Liver (tissue), 9 donors: Measurements from ENCODE around the gene TMEM178B. TPM values are rescaled to one million over a fixed set of nuclear protein-coding genes. Genes with fewer than 3 reads are reported as not detected.

Experiments
- DNase-seq: peaks from one replicate; pipeline ENCODE4 v3.0.0-alpha.2; 2017; ENCODE audit warnings: low spot score
- H3K27ac ChIP-seq, 2 donors: one replicate each; pipeline ENCODE4 v1.7.0; 2013; ENCODE audit warnings: inconsistent platforms in 2 of 2, low read length in 2 of 2, control low read depth in 1 of 2, low read depth in 1 of 2, mild to moderate bottlenecking in 1 of 2
- H3K27me3 ChIP-seq, 4 donors: one replicate each; pipeline versions ENCODE4 v1.6.1 to v1.7.0; 2013; ENCODE audit warnings: low read length in 3 of 4, inconsistent platforms in 1 of 4, mild to moderate bottlenecking in 1 of 4, moderate library complexity in 1 of 4; ENCODE audit not compliant: control insufficient read depth in 4 of 4, insufficient read depth in 4 of 4
- H3K36me3 ChIP-seq, 4 donors: one replicate each; pipeline versions ENCODE4 v1.6.1 to v1.7.0; 2013; ENCODE audit warnings: low read length in 3 of 4, mild to moderate bottlenecking in 3 of 4, low read depth in 1 of 4, moderate library complexity in 1 of 4; ENCODE audit not compliant: control insufficient read depth in 4 of 4, insufficient read depth in 3 of 4
- H3K4me1 ChIP-seq, 4 donors: one replicate each; pipeline versions ENCODE4 v1.6.1 to v1.7.0; 2013; ENCODE audit warnings: low read length in 3 of 4, mild to moderate bottlenecking in 3 of 4, moderate library complexity in 1 of 4; ENCODE audit not compliant: control insufficient read depth in 4 of 4, insufficient read depth in 4 of 4
- H3K4me3 ChIP-seq, 3 donors: one replicate each; pipeline versions ENCODE4 v1.6.1 to v1.7.0; 2013; ENCODE audit warnings: low read length in 3 of 3, control low read depth in 1 of 3, low read depth in 1 of 3, mild to moderate bottlenecking in 1 of 3
- H3K9ac ChIP-seq, 2 donors: one replicate each; pipeline ENCODE4 v1.7.0; 2013; ENCODE audit warnings: low read length in 2 of 2, mild to moderate bottlenecking in 2 of 2, moderate library complexity in 2 of 2, control low read depth in 1 of 2, low read depth in 1 of 2
- H3K9me3 ChIP-seq, 4 donors: one replicate each; pipeline versions ENCODE4 v1.6.1 to v1.7.0; 2013; ENCODE audit warnings: low read length in 3 of 4; ENCODE audit not compliant: control insufficient read depth in 4 of 4
- EGR1 ChIP-seq, 2 donors: IDR thresholded peaks; 2 replicates each; pipeline ENCODE4 v1.6.1; 2016 to 2018; ENCODE audit warnings: antibody characterized with exemption in 2 of 2, low read depth in 2 of 2
- GABPA ChIP-seq, 2 donors: IDR thresholded peaks in 1 of 2; conservative IDR thresholded peaks in 1 of 2; 2 replicates each; pipeline ENCODE4 v1.6.1; 2016; ENCODE audit warnings: antibody characterized with exemption in 2 of 2, mild to moderate bottlenecking in 1 of 2, moderate library complexity in 1 of 2
- HNF4A ChIP-seq, 2 donors: conservative IDR thresholded peaks; 2 replicates each; pipeline ENCODE4 v1.6.1; 2016; ENCODE audit warnings: antibody characterized with exemption in 2 of 2, mild to moderate bottlenecking in 2 of 2
- JUND ChIP-seq, 2 donors: IDR thresholded peaks; 2 replicates each; pipeline ENCODE4 v1.6.1; 2016; ENCODE audit warnings: antibody characterized with exemption in 2 of 2
- RAD21 ChIP-seq, 2 donors: IDR thresholded peaks; 2 replicates each; pipeline ENCODE4 v1.6.1; 2016; ENCODE audit warnings: antibody characterized with exemption in 2 of 2, mild to moderate bottlenecking in 2 of 2
- WGBS: extraction: QIAGEN DNeasy Blood & Tissue Kit; methylation state at CpG from one replicate; pipeline ENCODE4 v1.1.7; 2013; 5-methylcytosine and 5-hydroxymethylcytosine counted together
- polyA plus RNA-seq, 2 donors: library from polyadenylated mRNA; stranded (reverse) in 1 of 2; unstranded in 1 of 2; fragments of 200-250 nt in 1 of 2; fragments of >200 nt in 1 of 2; fragmentation: Nextera tagmentation in 1 of 2; extraction: Ambion mirVana in 1 of 2; gene quantifications; one replicate each; pipeline versions ENCODE4 v1.2.1 to v1.2.3, GENCODE V29; 2013 to 2015
- total RNA-seq, 2 donors: library from RNA; depleted of rRNA; stranded (reverse); fragments of >200 nt; gene quantifications; one replicate each; pipeline ENCODE4 v1.2.3, GENCODE V29; 2014
- TF ChIP-seq, protein P1 (sequence below): IDR thresholded peaks from 2 replicates; pipeline ENCODE4 v1.6.1; 2016; ENCODE audit warnings: antibody characterized with exemption
- TF ChIP-seq, protein P2 (sequence below): IDR thresholded peaks from 2 replicates; pipeline ENCODE4 v1.6.1; 2016; ENCODE audit warnings: antibody characterized with exemption, mild to moderate bottlenecking
- TF ChIP-seq, protein P3 (sequence below): IDR thresholded peaks from 2 replicates; pipeline ENCODE4 v1.6.1; 2016; ENCODE audit warnings: antibody characterized with exemption
- TF ChIP-seq, protein P4 (sequence below): IDR thresholded peaks from 2 replicates; pipeline ENCODE4 v1.6.1; 2016; ENCODE audit warnings: antibody characterized with exemption
- donor health status: healthy.
- donor health status: healthy.
- donor health status: healthy.
- donor health status: healthy.
- donor health status: healthy.

TMEM178B gene
- total and polyA plus RNA-seq, 4 donors = under 0.01 to 0.02 (median under 0.01) TPM; not detected in 1

DNA sequence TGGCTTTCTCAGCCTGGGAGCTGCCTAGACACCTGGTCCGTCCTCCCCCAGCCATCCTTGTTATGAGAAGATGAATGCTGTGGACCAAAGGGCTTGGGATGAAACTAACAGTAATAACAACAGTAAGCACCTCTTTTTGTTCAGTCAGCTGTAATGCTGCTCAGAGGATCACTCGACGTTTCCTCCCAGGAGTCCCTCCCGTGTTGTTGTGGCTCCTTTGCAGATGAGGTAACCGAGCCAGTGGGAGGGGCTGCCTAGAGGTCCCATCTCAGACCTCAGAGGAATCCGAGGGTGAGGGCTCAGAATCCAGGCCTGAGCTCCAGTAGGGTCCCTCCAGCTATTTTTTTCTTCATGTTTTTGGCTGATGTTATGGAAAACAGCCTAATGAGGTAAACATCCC is 145.1 kb downstream of the TMEM178B start:
- Histone ChIP-seq H3K27me3 (no peaks in the 10 kb centered on the region), H3K4me1 (no peaks in the 10 kb centered on the region), H3K27ac (no peak overlapping the region), H3K9ac (no peak overlapping the region), H3K36me3 (no peaks in the 10 kb centered on the region), H3K9me3 (no peaks in the 10 kb centered on the region), H3K4me3 (no peak overlapping the region)
- no peak for TF ChIP-seq GABPA (IDR thresholded peaks at IDR 0.05 in 1 of 2, conservative IDR thresholded peaks at IDR 0.05 in 1 of 2)
- TF ChIP-seq, protein P1, sequence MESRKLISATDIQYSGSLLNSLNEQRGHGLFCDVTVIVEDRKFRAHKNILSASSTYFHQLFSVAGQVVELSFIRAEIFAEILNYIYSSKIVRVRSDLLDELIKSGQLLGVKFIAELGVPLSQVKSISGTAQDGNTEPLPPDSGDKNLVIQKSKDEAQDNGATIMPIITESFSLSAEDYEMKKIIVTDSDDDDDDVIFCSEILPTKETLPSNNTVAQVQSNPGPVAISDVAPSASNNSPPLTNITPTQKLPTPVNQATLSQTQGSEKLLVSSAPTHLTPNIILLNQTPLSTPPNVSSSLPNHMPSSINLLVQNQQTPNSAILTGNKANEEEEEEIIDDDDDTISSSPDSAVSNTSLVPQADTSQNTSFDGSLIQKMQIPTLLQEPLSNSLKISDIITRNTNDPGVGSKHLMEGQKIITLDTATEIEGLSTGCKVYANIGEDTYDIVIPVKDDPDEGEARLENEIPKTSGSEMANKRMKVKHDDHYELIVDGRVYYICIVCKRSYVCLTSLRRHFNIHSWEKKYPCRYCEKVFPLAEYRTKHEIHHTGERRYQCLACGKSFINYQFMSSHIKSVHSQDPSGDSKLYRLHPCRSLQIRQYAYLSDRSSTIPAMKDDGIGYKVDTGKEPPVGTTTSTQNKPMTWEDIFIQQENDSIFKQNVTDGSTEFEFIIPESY = no peak
- TF ChIP-seq, protein P2, sequence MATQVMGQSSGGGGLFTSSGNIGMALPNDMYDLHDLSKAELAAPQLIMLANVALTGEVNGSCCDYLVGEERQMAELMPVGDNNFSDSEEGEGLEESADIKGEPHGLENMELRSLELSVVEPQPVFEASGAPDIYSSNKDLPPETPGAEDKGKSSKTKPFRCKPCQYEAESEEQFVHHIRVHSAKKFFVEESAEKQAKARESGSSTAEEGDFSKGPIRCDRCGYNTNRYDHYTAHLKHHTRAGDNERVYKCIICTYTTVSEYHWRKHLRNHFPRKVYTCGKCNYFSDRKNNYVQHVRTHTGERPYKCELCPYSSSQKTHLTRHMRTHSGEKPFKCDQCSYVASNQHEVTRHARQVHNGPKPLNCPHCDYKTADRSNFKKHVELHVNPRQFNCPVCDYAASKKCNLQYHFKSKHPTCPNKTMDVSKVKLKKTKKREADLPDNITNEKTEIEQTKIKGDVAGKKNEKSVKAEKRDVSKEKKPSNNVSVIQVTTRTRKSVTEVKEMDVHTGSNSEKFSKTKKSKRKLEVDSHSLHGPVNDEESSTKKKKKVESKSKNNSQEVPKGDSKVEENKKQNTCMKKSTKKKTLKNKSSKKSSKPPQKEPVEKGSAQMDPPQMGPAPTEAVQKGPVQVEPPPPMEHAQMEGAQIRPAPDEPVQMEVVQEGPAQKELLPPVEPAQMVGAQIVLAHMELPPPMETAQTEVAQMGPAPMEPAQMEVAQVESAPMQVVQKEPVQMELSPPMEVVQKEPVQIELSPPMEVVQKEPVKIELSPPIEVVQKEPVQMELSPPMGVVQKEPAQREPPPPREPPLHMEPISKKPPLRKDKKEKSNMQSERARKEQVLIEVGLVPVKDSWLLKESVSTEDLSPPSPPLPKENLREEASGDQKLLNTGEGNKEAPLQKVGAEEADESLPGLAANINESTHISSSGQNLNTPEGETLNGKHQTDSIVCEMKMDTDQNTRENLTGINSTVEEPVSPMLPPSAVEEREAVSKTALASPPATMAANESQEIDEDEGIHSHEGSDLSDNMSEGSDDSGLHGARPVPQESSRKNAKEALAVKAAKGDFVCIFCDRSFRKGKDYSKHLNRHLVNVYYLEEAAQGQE = no peak
- TF ChIP-seq, protein P3, sequence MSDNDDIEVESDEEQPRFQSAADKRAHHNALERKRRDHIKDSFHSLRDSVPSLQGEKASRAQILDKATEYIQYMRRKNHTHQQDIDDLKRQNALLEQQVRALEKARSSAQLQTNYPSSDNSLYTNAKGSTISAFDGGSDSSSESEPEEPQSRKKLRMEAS = no peak
- TF ChIP-seq EGR1 (IDR thresholded peaks at IDR 0.05; ENCODE audit: low read depth in 2 of 2) = no peak
- TF ChIP-seq, protein P4, sequence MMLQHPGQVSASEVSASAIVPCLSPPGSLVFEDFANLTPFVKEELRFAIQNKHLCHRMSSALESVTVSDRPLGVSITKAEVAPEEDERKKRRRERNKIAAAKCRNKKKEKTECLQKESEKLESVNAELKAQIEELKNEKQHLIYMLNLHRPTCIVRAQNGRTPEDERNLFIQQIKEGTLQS = no peak
- no peak for DNase-seq
- WGBS = 65% methylated on average over 6 of the region's 6 CpGs

DNA sequence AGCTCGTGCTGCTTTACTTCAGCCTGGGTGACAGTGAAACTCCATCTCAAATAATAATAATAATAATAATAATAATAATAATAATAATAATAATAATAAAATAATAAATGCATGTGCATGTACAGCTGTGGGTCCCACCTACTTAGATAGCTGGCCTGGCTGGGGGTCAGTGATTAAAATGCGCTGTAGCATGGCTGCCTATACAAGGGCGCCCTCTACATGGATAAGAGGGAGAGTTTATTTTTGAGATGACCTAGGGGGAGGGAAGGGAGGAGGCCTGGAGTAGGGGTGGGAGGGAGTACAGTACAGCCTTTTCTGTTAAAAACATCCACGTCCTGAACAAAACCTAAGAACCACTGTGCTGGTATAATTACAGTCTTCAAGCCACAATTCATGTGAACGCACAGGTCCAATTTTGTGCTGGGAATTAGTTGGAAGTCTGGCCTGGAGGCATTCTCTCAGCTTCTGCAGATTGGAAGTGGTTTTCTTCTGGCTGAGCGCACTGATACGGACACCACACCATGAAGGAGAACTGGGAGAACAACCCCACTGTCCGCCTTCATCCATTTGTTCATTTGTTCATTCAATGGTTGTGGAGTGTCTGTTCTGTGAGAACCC is 146.5 kb downstream of the TMEM178B start:
- Histone ChIP-seq H3K4me1 (no peaks in the 10 kb centered on the region), H3K36me3 (no peaks in the 10 kb centered on the region), H3K9me3 (no peaks in the 10 kb centered on the region), H3K9ac (no peak overlapping the region), H3K27me3 (no peaks in the 10 kb centered on the region), H3K4me3 (no peak overlapping the region), H3K27ac (no peak overlapping the region)
- no peak for DNase-seq
- 71% methylated on average over 8 of the region's 8 CpGs for WGBS
- TF ChIP-seq RAD21 (IDR thresholded peaks at IDR 0.05) (peak in 1 of 2 donors; percentile 40), HNF4A (conservative IDR thresholded peaks at IDR 0.05) (no peak)

DNA sequence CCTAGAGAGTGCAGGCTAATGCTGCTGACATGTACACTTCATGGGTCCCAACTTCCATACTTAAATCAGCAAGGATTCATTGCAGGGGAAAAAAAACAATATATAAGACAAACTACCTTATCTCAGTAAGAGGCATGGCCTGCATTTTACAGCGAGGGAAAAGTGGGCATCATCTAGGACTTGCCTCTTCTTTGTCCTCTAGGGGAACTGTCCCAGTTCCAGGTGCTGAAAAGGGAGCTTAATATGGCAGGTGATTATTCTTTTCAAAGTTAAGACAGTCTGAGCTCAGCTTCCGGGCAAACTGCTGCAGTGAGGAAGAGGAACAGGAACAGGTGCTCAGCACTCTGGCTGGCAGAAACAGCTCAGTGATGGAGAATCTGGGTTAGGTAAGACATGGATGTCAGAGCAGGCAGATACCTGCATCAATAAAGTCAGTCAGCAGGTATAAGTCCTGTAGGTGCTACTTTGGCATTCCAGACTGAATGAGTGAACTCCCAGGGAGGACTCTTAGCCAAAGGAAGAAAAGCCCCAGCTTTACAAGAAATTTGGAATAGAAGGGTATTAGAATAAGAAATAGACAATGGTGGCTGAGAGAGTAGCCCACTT is 147.2 kb downstream of the TMEM178B start:
- H3K27me3 ChIP-seq = no peaks in the 10 kb centered on the region
- no peaks in the 10 kb centered on the region for H3K4me1 ChIP-seq
- WGBS = 39% methylated on average over 2 of the region's 2 CpGs
- no peak overlapping the region for H3K27ac ChIP-seq
- no peak for TF ChIP-seq JUND (IDR thresholded peaks at IDR 0.05)
- TF ChIP-seq, protein P2 = peak; percentile 96
- no peak overlapping the region for H3K9ac ChIP-seq
- no peak for DNase-seq
- H3K36me3 ChIP-seq = no peaks in the 10 kb centered on the region
- H3K9me3 ChIP-seq = no peaks in the 10 kb centered on the region
- H3K4me3 ChIP-seq = no peak overlapping the region
